NT2/D1 (cell line): ENCODE results near the gene AHNAK2.

Experiments used
- YY1 ChIP-seq: IDR thresholded peaks from 2 replicates; pipeline ENCODE4 v1.6.1; 2011; ENCODE audit not compliant: insufficient read length, insufficient read depth
- ZNF274 ChIP-seq: IDR thresholded peaks from 2 replicates; pipeline ENCODE4 v1.6.1; 2011; ENCODE audit warnings: mild to moderate bottlenecking, low read depth, low read length

DNA sequence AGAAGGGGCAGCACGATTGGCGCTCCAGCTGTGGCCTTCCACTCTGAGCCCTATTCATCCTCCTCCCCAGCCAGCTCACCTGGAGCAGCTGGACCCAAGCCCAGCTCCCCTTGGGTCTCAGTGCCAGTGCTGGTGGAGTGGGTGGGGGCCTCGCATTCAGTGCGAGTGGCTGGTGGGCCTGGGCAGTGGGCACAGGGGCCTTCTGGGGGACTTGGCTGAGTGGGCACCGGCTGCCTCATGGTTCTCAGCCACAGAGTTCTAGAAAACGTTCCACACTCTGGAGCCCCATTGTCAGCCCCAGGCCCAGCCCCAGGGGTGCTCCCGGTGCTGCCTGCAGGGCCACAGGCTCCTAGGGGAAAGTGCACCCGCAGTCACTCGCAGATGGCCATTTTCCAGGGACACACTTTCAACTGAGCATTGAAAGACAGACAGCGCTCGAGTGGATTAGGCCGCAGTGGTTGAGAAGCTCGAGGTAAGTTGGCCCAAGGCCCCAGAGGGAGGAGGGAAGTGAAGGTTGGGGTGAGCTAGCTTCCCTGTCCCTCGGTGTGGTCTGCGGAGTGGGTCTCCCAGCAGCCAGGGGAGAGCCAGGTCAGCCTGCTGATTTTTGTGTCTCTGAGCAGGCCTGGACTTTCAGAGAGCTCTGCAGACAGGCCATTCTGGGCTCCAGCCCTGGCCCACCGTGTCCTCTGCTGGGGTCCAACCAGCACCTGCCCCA is 11.2 kb upstream of the AHNAK2 start:
- TF ChIP-seq YY1, result no peak
- TF ChIP-seq ZNF274, result no peak
